ENCODE results near the gene FAM53B. TPM values are rescaled to one million over a fixed set of nuclear protein-coding genes. Genes with fewer than 3 reads are reported as not detected.

Gene FAM53B
- total RNA-seq, 1 donor, result 12.7 TPM

- Histone ChIP-seq H3K4me3 (ENCODE audit: insufficient read depth, low read length) (no peak overlapping the region), H3K27me3 (ENCODE audit: insufficient read depth, low read length) (no peaks in the 10 kb centered on the region), H2AFZ (ENCODE audit: low read length) (no peak overlapping the region), H3K36me3 (ENCODE audit: insufficient read depth, low read length) (peaks cover 12% of the 10 kb centered on the region), H3K27ac (ENCODE audit: low read depth, low read length) (no peak overlapping the region), H3K4me2 (ENCODE audit: insufficient read depth, low read length) (no peak overlapping the region), H3K79me2 (ENCODE audit: insufficient read depth, low read length) (peaks cover 9% of the 10 kb centered on the region), H3K9me3 (ENCODE audit: low read depth, low read length) (no peaks in the 10 kb centered on the region), H3K4me1 (ENCODE audit: insufficient read depth, low read length) (peaks cover 21% of the 10 kb centered on the region), H4K20me1 (ENCODE audit: insufficient read depth, low read length) (peaks cover 14% of the 10 kb centered on the region)
- TF ChIP-seq CTCF (IDR thresholded peaks at IDR 0.05; ENCODE audit: extremely low read depth, low read depth, low read length), result no peak
- no peak for DNase-seq (ENCODE audit: insufficient read length, low spot score, missing footprints)
Observed at GRCh38 chr10:124745673-124746072, 1.5 kb upstream of the FAM53B start.

- peaks cover 12% of the 10 kb centered on the region for H3K79me2 ChIP-seq (ENCODE audit: insufficient read depth, low read length)
- H3K4me3 ChIP-seq (ENCODE audit: insufficient read depth, low read length), result peak overlapping the region; percentile 77
- H3K9me3 ChIP-seq (ENCODE audit: low read depth, low read length), result no peaks in the 10 kb centered on the region
- peaks cover 9% of the 10 kb centered on the region for H3K36me3 ChIP-seq (ENCODE audit: insufficient read depth, low read length)
- peaks cover 17% of the 10 kb centered on the region for H4K20me1 ChIP-seq (ENCODE audit: insufficient read depth, low read length)
- peak overlapping the region; percentile 76 for H3K4me2 ChIP-seq (ENCODE audit: insufficient read depth, low read length)
- no peak for TF ChIP-seq CTCF (IDR thresholded peaks at IDR 0.05; ENCODE audit: extremely low read depth, low read depth, low read length)
- DNase-seq (ENCODE audit: insufficient read length, low spot score, missing footprints), result no peak
- peaks cover 25% of the 10 kb centered on the region for H3K4me1 ChIP-seq (ENCODE audit: insufficient read depth, low read length)
- H3K27me3 ChIP-seq (ENCODE audit: insufficient read depth, low read length), result no peaks in the 10 kb centered on the region
- peak overlapping the region; percentile 25 for H3K27ac ChIP-seq (ENCODE audit: low read depth, low read length)
- no peak overlapping the region for H2AFZ ChIP-seq (ENCODE audit: low read length)
Observed at GRCh38 chr10:124745252-124745651, 1.1 kb upstream of the FAM53B start.

- Histone ChIP-seq H2AFZ (ENCODE audit: low read length) (no peak overlapping the region), H4K20me1 (ENCODE audit: insufficient read depth, low read length) (peaks cover 17% of the 10 kb centered on the region), H3K9me3 (ENCODE audit: low read depth, low read length) (no peaks in the 10 kb centered on the region), H3K79me2 (ENCODE audit: insufficient read depth, low read length) (peaks cover 25% of the 10 kb centered on the region), H3K4me1 (ENCODE audit: insufficient read depth, low read length) (peaks cover 25% of the 10 kb centered on the region), H3K27ac (ENCODE audit: low read depth, low read length) (no peak overlapping the region), H3K27me3 (ENCODE audit: insufficient read depth, low read length) (no peaks in the 10 kb centered on the region), H3K36me3 (ENCODE audit: insufficient read depth, low read length) (peaks cover 7% of the 10 kb centered on the region), H3K4me2 (ENCODE audit: insufficient read depth, low read length) (peak overlapping the region; percentile 89), H3K4me3 (ENCODE audit: insufficient read depth, low read length) (peak overlapping the region; percentile 77)
- peak; percentile 93 for DNase-seq (ENCODE audit: insufficient read length, low spot score, missing footprints)
- no peak for TF ChIP-seq CTCF (IDR thresholded peaks at IDR 0.05; ENCODE audit: extremely low read depth, low read depth, low read length)
Observed at GRCh38 chr10:124743191-124744101, 732 bp downstream of the FAM53B start.

DNA sequence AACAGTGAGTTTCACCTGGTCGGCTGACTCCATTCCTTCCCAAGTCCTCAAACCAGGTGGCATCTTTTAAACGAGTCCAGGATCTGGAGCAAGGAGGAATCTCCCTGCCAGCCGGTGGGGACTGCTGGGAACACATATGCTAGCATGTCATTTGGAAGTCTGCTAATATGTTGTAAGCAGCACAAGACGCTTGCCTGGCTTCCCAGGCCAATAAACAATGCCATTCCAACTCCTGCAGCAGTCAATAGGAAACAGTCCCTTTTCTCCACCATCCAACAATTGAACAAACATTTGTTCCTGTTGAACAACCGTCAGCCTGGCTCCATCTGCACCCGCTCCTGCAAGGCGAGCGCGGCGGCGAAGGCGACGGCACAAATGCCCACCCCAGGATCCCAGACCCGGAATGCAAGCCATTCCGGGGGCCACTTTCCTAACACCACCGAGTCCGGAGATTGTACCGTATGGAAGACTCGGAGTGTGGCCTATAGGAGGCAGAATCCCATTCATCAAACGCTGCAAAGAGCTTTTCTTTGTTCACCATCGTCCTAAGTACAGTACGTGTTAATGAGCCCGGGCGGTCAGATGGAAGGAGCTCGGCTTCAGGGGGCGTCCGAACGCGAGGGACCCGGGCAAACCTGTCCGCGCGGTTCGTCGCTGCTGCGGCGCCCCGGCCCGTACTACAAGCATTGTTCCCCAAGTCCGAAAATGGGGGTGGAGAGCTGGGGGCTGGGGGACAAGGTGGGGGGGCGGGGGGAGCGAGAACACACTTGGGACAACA is 1.6 kb downstream of the FAM53B start:
- Histone ChIP-seq H3K9me3 (ENCODE audit: low read depth, low read length) (no peaks in the 10 kb centered on the region), H3K36me3 (ENCODE audit: insufficient read depth, low read length) (no peaks in the 10 kb centered on the region), H3K27me3 (ENCODE audit: insufficient read depth, low read length) (no peaks in the 10 kb centered on the region), H3K4me3 (ENCODE audit: insufficient read depth, low read length) (peak overlapping the region; percentile 77), H3K27ac (ENCODE audit: low read depth, low read length) (no peak overlapping the region), H4K20me1 (ENCODE audit: insufficient read depth, low read length) (peaks cover 22% of the 10 kb centered on the region), H3K79me2 (ENCODE audit: insufficient read depth, low read length) (peaks cover 33% of the 10 kb centered on the region), H2AFZ (ENCODE audit: low read length) (peak overlapping the region; percentile 19), H3K4me2 (ENCODE audit: insufficient read depth, low read length) (peak overlapping the region; percentile 89), H3K4me1 (ENCODE audit: insufficient read depth, low read length) (peaks cover 25% of the 10 kb centered on the region)
- no peak for DNase-seq (ENCODE audit: insufficient read length, low spot score, missing footprints)
- TF ChIP-seq CTCF (IDR thresholded peaks at IDR 0.05; ENCODE audit: extremely low read depth, low read depth, low read length), result peak; percentile 30
